ENCODE measurements around the gene BRD4. TPM values are rescaled to one million over a fixed set of nuclear protein-coding genes. Genes with fewer than 3 reads are reported as not detected.

The BRD4 gene
- total RNA-seq, 1 donor from 2014 or later = 129 TPM

DNA sequence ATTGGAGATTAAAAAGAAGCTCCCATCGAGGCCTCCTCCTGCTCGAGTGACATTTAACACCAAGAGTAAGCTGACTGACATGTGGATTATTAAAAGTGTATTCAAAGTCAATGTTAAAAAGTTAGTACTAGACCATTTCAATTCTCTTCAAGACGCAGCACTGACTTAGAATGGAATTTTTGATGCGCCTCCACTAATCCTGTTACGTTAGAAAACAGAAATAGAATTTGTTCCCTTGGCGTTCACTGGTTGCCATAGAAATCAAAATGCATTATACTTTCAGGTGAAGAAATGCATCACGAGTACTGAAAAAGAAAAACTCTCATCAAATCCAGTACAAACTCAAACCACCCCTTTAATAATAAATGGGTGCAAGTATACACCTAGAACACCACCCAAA, 42.2 kb downstream of the BRD4 start:
- Mint-ChIP-seq H3K36me3 (ENCODE audit: low read depth) (peaks cover 3% of the 10 kb centered on the region), H3K9me3 (no peaks in the 10 kb centered on the region), H3K27ac (no peak overlapping the region), H3K4me3 (no peak overlapping the region), H3K27me3 (ENCODE audit: insufficient read depth) (no peaks in the 10 kb centered on the region), H3K4me1 (ENCODE audit: low read depth) (peaks cover 91% of the 10 kb centered on the region)
- DNase-seq (ENCODE audit: low spot score) = no peak
- intact Hi-C loops (cut with micrococcal nuclease) = no loop called here

DNA sequence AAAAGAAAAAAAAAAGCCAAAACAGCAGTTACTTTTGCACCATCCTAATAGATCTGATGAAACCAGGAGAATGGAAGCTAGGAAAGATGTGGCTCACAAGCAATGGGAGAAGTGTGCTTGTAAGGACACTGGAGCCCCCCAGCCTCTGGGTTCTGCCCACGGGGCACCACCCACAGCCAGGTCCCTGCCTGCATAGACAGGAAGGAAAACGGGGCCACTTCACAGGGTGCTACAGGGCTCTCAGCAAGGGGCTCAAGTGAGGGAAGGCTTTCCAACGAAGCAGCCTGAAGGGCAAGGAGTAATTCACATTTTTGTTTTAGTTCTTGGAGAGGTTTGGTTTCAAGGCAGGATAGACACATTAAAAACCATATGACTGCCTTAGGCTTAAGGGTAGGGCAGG, 42.7 kb downstream of the BRD4 start:
- no peaks in the 10 kb centered on the region for H3K27me3 Mint-ChIP-seq (ENCODE audit: insufficient read depth)
- peaks cover 91% of the 10 kb centered on the region for H3K4me1 Mint-ChIP-seq (ENCODE audit: low read depth)
- no peaks in the 10 kb centered on the region for H3K36me3 Mint-ChIP-seq (ENCODE audit: low read depth)
- H3K27ac Mint-ChIP-seq = no peak overlapping the region
- intact Hi-C loops (cut with micrococcal nuclease) = no loop called here
- H3K4me3 Mint-ChIP-seq = no peak overlapping the region
- no peaks in the 10 kb centered on the region for H3K9me3 Mint-ChIP-seq
- DNase-seq (ENCODE audit: low spot score) = no peak

DNA sequence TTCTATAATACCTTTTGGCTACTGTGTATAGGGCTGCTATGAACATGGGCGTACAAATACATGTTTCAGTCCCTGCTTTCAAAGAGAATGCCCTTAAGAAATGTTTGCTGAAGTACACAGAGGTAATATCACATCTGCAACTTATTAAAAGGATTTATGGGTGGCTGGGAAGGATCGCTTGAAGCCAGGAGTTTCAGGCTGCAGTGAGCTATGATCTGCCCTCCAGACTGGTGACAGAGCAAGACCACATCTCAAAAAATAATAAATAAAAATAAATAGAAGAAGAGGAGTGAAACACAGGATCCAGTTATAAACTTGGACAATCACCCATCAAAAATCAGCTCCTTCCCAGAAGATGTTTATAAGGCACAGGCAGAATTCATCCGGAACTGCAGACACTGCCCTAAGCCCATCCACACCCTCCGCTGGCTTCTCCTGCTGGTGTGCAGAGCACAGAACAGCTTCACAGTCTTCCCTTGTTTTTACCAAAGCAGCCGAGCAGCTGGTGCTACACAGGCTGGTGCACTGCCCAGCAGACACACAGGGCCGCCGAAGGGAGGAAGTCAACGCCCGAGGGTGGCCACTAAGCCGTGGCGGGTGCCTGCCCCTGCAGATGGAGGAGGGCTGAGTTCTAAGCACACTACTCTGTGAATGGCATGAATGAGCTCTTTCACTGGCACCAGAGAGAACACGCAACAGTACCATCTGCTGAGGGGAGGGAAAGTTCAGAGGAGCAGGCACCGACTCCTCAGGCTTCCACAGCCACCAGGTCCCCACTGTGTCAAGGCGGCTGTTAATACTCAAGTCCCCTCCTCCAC, 44.0 kb downstream of the BRD4 start:
- Mint-ChIP-seq H3K27me3 (ENCODE audit: insufficient read depth) (no peaks in the 10 kb centered on the region), H3K4me3 (peak overlapping the region; percentile 32)

DNA sequence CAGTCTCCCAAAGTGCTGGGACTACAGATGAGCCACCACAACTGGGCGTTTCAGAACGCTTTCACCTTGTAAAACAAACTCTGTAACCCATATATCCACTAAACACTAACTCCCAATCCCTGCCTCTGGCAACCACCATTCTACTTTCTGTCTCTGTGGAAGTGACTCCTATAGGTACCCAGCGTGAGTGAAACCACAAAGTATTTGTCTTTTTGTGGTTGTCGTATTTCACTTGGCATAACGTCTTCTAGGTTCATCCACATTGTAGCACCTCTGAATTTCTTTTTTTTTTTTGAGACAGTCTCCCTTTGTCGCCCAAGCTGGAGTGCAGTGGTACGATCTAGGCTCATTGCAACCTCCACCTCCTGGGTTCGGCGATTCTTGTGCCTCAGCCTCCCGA, 44.8 kb downstream of the BRD4 start:
- intact Hi-C loops (cut with micrococcal nuclease) = loop anchor here (2.0 kb wide), 1 partner anchor 13 kb away; no protein-coding TSS in a partner anchor

More for the DNA sequence above, 44.0 kb downstream of the BRD4 start:
- H3K9me3 Mint-ChIP-seq = no peaks in the 10 kb centered on the region
- intact Hi-C loops (cut with micrococcal nuclease) = no loop called here
- peaks cover 91% of the 10 kb centered on the region for H3K4me1 Mint-ChIP-seq (ENCODE audit: low read depth)
- H3K27ac Mint-ChIP-seq = peak overlapping the region; percentile 38
- peaks cover 4% of the 10 kb centered on the region for H3K36me3 Mint-ChIP-seq (ENCODE audit: low read depth)
- no peak for DNase-seq (ENCODE audit: low spot score)

DNA sequence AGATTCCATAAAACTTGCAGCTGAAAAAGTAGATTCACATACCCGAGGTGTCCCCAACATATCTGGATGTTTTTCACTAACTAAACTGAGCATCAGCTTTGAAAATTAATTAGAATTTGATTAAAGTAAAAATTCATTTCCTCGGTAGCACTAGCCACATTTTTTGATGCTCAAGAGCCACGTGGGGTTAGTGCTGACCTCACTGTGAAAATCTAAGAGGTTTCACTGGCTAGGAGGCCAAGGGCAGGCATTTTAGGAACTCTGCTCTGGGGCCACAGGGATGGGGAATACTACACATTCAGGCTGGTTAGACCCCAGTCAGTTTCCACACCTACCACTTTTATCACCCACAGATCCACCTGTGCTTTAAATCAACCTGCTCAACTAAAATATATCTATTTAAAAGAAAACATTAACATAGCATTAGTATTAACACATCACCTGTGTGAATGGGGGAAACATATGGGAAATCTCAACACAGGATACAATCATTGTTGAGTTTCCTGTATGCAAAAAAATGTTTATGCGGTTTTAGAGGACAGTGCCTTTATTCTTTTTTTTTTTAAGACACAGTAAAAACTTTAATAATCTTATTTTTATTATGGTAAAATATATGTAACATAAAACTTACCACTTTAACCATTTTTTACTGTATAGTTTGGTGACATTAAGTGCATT, 45.5 kb downstream of the BRD4 start:
- Mint-ChIP-seq H3K36me3 (ENCODE audit: low read depth) (peaks cover 4% of the 10 kb centered on the region), H3K9me3 (no peaks in the 10 kb centered on the region), H3K4me1 (ENCODE audit: low read depth) (peaks cover 92% of the 10 kb centered on the region), H3K27ac (no peak overlapping the region), H3K27me3 (ENCODE audit: insufficient read depth) (no peaks in the 10 kb centered on the region), H3K4me3 (no peak overlapping the region)
- intact Hi-C loops (cut with micrococcal nuclease) = loop anchor here (2.0 kb wide), 1 partner anchor 14 kb away; no protein-coding TSS in a partner anchor
- no peak for DNase-seq (ENCODE audit: low spot score)

More for the DNA sequence above, 44.8 kb downstream of the BRD4 start:
- Mint-ChIP-seq H3K27me3 (ENCODE audit: insufficient read depth) (no peaks in the 10 kb centered on the region), H3K4me3 (peak overlapping the region; percentile 0), H3K27ac (peak overlapping the region; percentile 27), H3K4me1 (ENCODE audit: low read depth) (peaks cover 92% of the 10 kb centered on the region), H3K9me3 (no peaks in the 10 kb centered on the region), H3K36me3 (ENCODE audit: low read depth) (peaks cover 4% of the 10 kb centered on the region)
- DNase-seq (ENCODE audit: low spot score) = no peak

DNA sequence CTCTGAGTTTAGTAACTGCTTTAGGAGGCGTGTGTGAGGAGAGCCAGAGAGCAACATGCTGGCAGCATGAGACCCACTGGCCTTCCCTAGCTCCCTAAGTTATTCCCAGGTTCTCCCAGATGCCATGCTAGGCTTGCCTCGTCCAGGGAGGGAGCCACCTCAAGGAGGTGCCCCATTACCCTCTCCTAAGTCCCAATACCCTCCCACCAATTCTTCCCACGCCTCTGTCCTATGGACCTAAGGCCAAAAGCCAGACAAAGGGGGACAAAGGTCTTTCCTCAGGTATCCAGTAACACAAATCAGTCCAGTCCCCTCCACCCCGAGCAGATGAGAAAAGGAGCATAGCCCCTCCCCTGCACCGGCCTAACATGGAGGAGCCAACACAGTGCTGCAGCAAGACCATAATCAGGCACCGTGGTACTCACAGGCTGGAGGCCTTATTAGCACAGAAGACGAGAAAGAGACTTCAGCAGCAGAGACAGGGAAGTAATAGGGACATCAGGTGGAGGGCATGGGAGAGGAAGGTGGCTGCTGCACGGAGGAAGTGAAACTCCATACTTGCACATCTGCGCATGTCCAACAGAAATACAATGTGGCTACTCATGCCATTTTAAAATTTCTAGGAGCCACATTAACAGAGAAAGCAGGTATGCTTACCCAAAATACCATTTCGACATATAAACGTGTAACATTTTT, 46.3 kb downstream of the BRD4 start:
- H3K27me3 Mint-ChIP-seq (ENCODE audit: insufficient read depth) = no peaks in the 10 kb centered on the region
- no peak for DNase-seq (ENCODE audit: low spot score)
- H3K4me3 Mint-ChIP-seq = no peak overlapping the region
- H3K9me3 Mint-ChIP-seq = no peaks in the 10 kb centered on the region
- peak overlapping the region; percentile 2 for H3K27ac Mint-ChIP-seq
- peaks cover 90% of the 10 kb centered on the region for H3K4me1 Mint-ChIP-seq (ENCODE audit: low read depth)
- peaks cover 4% of the 10 kb centered on the region for H3K36me3 Mint-ChIP-seq (ENCODE audit: low read depth)
- intact Hi-C loops (cut with micrococcal nuclease) = loop anchor here (2.0 kb wide), 1 partner anchor 15 kb away; no protein-coding TSS in a partner anchor

DNA sequence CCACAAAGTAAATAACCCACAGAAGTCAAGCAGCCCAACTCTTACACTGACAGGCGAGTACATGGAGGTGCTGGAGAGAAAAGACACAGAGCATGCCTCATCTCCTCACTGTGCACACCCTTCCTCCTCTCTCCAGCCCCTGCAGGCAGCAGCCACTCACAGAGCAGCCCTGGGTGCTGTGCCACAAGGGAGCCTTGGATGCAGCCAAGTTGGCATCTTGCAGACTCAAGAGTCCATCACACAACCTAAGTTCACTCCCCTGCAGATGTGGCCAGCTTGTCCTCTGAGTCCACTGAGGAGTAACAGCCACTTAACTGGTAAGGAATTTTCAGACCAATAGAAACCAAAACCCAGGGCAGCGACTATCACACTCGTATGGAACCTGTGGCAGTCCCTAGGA, 47.4 kb downstream of the BRD4 start:
- Mint-ChIP-seq H3K9me3 (no peaks in the 10 kb centered on the region), H3K4me3 (no peak overlapping the region), H3K27me3 (ENCODE audit: insufficient read depth) (no peaks in the 10 kb centered on the region), H3K27ac (peak overlapping the region; percentile 27), H3K36me3 (ENCODE audit: low read depth) (peaks cover 4% of the 10 kb centered on the region), H3K4me1 (ENCODE audit: low read depth) (peaks cover 90% of the 10 kb centered on the region)
- intact Hi-C loops (cut with micrococcal nuclease) = no loop called here
- no peak for DNase-seq (ENCODE audit: low spot score)

DNA sequence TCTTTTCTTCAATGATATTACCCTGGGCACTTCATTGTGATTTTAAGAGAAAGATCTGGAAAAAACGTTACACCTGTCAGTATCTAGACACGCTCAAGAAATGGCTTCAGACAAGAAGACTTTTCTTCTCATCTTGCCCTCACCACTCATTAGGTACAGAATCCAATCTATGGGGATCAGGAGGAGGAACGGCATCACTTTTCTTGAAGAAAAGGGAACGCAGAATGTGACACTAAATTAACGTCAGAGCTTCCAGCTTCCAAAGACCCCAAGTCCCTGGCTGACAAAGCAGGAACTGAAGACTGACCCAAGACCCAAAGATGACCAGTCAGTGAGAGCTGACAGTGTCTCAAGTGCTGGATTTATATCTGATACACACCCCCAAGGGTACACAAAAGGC, 48.2 kb downstream of the BRD4 start:
- Mint-ChIP-seq H3K9me3 (no peaks in the 10 kb centered on the region), H3K27me3 (ENCODE audit: insufficient read depth) (no peaks in the 10 kb centered on the region), H3K27ac (peak overlapping the region; percentile 81), H3K4me3 (no peak overlapping the region), H3K36me3 (ENCODE audit: low read depth) (peaks cover 4% of the 10 kb centered on the region), H3K4me1 (ENCODE audit: low read depth) (peaks cover 94% of the 10 kb centered on the region)
- intact Hi-C loops (cut with micrococcal nuclease) = no loop called here
- no peak for DNase-seq (ENCODE audit: low spot score)

DNA sequence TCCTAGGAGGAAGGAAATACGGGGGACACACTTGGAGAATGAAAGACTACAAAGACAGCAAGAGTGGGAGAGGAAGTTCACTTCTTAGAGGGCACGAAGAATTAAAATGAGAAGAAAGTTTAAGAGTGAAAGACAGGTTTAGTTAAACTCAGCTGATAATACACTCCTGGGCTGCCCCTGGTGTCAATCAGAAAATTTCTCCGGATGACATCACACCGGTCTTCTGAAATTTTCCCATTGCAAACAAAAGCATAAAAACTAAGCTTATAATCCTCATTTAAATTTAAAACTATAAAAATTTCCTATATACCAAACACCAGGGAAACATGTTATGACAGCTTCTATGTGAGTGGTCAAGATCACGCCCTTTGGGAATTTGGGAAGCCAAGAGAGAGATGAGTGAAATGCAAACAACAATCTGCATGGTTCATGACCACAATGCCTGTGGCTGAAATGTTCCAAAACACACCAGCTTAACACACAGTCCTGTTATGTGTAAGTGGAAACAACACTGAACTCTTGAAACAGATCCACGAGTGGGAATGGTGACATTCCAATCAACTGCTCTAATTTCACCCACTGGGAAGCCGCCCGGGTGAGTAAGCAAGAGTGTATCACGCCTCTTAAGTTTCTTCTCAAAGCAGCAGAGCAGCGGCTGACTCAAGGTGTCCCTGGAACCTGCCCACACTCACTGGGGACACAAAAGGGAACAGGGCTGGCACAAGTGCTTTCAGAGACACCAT, 49.0 kb downstream of the BRD4 start:
- intact Hi-C loops (cut with micrococcal nuclease) = no loop called here
- Mint-ChIP-seq H3K4me3 (peak overlapping the region; percentile 33), H3K27me3 (ENCODE audit: insufficient read depth) (no peaks in the 10 kb centered on the region), H3K27ac (peak overlapping the region; percentile 84), H3K4me1 (ENCODE audit: low read depth) (peaks cover 86% of the 10 kb centered on the region), H3K36me3 (ENCODE audit: low read depth) (peaks cover 4% of the 10 kb centered on the region), H3K9me3 (no peaks in the 10 kb centered on the region)
- no peak for DNase-seq (ENCODE audit: low spot score)

DNA sequence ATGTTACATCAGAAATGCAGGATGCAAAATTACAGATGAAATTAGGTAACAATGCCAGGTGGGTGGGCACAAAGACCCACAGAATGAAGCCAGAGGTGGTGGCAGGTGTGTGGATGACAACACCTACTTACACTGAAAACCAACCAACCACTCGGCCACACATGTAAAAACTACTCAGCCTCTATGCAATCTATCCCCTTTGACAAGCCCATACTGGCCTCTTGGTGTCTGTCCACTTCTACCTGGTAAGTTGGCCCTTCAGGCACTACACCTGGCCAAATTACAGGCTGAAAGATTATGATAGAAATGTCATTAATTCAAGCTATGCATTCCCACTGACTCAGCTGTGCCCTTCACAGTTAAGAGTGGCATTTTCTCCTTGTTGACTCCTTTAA, 50.0 kb downstream of the BRD4 start:
- peaks cover 4% of the 10 kb centered on the region for H3K36me3 Mint-ChIP-seq (ENCODE audit: low read depth)
- intact Hi-C loops (cut with micrococcal nuclease) = no loop called here
- DNase-seq (ENCODE audit: low spot score) = no peak
- H3K9me3 Mint-ChIP-seq = no peaks in the 10 kb centered on the region
- no peaks in the 10 kb centered on the region for H3K27me3 Mint-ChIP-seq (ENCODE audit: insufficient read depth)
- no peak overlapping the region for H3K4me3 Mint-ChIP-seq
- peaks cover 76% of the 10 kb centered on the region for H3K4me1 Mint-ChIP-seq (ENCODE audit: low read depth)
- peak overlapping the region; percentile 70 for H3K27ac Mint-ChIP-seq

DNA sequence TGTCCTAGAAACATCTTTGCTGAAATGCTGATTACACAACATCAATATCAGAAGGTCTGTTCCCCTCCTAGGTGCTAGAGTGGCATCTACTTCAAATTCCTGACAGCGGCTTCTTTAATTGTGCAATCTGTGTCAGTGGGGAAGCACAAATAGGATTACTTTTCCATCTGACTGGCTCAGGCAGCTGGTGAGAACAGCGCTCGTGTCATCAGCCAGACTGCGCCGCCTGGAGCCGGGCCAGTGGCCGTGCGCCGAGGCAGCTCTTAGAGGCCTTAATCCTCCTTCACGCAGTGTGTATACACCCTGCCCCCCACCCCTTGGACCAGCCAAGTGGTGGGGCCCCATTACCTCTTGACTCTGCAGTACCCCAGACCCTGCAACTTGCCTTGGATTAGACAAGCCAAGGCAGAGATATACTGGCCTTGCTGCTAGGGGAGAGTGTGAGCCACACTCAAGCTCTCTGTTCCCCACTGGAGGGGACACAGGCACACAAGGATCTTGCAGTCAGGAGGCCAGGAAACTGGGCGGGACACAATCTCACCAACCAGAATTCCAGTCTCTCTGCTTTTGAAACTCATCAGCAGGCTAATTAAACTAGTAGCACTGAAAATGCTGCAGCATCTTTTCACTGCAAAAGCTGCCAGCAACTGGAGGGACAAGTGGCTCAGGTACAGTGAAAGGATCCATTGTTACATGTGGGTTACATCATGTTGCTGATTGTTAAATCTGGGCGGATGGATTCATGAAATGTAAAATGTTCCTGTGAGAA, 51.2 kb downstream of the BRD4 start:
- peak overlapping the region; percentile 55 for H3K27ac Mint-ChIP-seq
- no peak for DNase-seq (ENCODE audit: low spot score)

More for the DNA sequence above, 51.2 kb downstream of the BRD4 start:
- H3K4me3 Mint-ChIP-seq = no peak overlapping the region
- intact Hi-C loops (cut with micrococcal nuclease) = no loop called here
- peaks cover 4% of the 10 kb centered on the region for H3K36me3 Mint-ChIP-seq (ENCODE audit: low read depth)
- H3K4me1 Mint-ChIP-seq (ENCODE audit: low read depth) = peaks cover 67% of the 10 kb centered on the region
- no peaks in the 10 kb centered on the region for H3K27me3 Mint-ChIP-seq (ENCODE audit: insufficient read depth)
- no peaks in the 10 kb centered on the region for H3K9me3 Mint-ChIP-seq

Measured in activated T-helper 1 cell treated with anti-CD3 and anti-CD28 coated beads, Interleukin-12 subunit alpha, Interleukin-12 subunit beta, Interleukin-2, Interleukin-4 antibody, amounts not matched to agents 30 ng/mL and 10 ng/mL and 1 ng/mL, durations not matched to agents 14 hours and 24 hours and 36 hours (primary cell).